Neutrophil (primary cell): Measurements from ENCODE around the gene LRFN2.

Source experiments
- H3K27ac ChIP-seq: fragments of 200-600 bp; sonication (generic); 2 replicates; pipeline ENCODE4 v1.5.1; 2016; ENCODE audit warnings: mild to moderate bottlenecking, moderate library complexity
- H3K27me3 ChIP-seq: fragments of 200-600 bp; sonication (generic); 2 replicates; pipeline ENCODE4 v1.6.0; 2016; ENCODE audit warnings: mild to moderate bottlenecking
- H3K36me3 ChIP-seq: fragments of 200-600 bp; sonication (generic); 2 replicates; pipeline ENCODE4 v1.5.1; 2017
- H3K4me1 ChIP-seq, 2 experiments: fragments of 200-600 bp in 1 of 2; sonication (generic) in 1 of 2; 1 replicate in 1 of 2; 2 replicates in 1 of 2; pipeline versions ENCODE4 v1.5.1 to v1.6.1; 2013 to 2016; ENCODE audit warnings: low read depth in 1 of 2, low read length in 1 of 2, mild to moderate bottlenecking in 1 of 2, moderate library complexity in 1 of 2; ENCODE audit not compliant: control insufficient read depth in 1 of 2, insufficient read depth in 1 of 2
- H3K4me3 ChIP-seq, 2 experiments: fragments of 200-600 bp in 1 of 2; sonication (generic) in 1 of 2; 1 replicate in 1 of 2; 2 replicates in 1 of 2; pipeline ENCODE4 v1.5.1; 2013 to 2016; ENCODE audit warnings: low read depth in 1 of 2, low read length in 1 of 2, mild to moderate bottlenecking in 1 of 2, moderate library complexity in 1 of 2
- H3K9me3 ChIP-seq: fragments of 200-600 bp; sonication (generic); 2 replicates; pipeline ENCODE4 v1.5.1; 2016
- CTCF ChIP-seq: fragments of 200-600 bp; sonication (generic); IDR thresholded peaks from 2 replicates; pipeline ENCODE4 v1.5.1; 2016; ENCODE audit warnings: antibody characterized with exemption

The LRFN2 gene

GRCh38 chr6:40520678-40521077, 66.5 kb downstream of the LRFN2 start:
- peaks cover 11% of the 10 kb centered on the region for H3K27me3 ChIP-seq
- H3K4me3 ChIP-seq = no peak overlapping the region
- H3K36me3 ChIP-seq = no peaks in the 10 kb centered on the region
- H3K9me3 ChIP-seq = no peaks in the 10 kb centered on the region
- no peak overlapping the region for H3K27ac ChIP-seq
- TF ChIP-seq CTCF = no peak
- no peaks in the 10 kb centered on the region for H3K4me1 ChIP-seq

GRCh38 chr6:40520084-40520483, 67.1 kb downstream of the LRFN2 start:
- no peak for TF ChIP-seq CTCF
- H3K4me3 ChIP-seq = no peak overlapping the region
- no peak overlapping the region for H3K27ac ChIP-seq
- H3K27me3 ChIP-seq = peaks cover 11% of the 10 kb centered on the region
- H3K36me3 ChIP-seq = no peaks in the 10 kb centered on the region
- H3K4me1 ChIP-seq = no peaks in the 10 kb centered on the region
- H3K9me3 ChIP-seq = no peaks in the 10 kb centered on the region

- H3K4me3 ChIP-seq = no peak overlapping the region
- H3K36me3 ChIP-seq = no peaks in the 10 kb centered on the region
- no peak for TF ChIP-seq CTCF
- H3K27ac ChIP-seq = no peak overlapping the region
- no peaks in the 10 kb centered on the region for H3K9me3 ChIP-seq
- H3K4me1 ChIP-seq = no peaks in the 10 kb centered on the region
- H3K27me3 ChIP-seq = peaks cover 11% of the 10 kb centered on the region
Observed at GRCh38 chr6:40517654-40518053, 69.5 kb downstream of the LRFN2 start.

GRCh38 chr6:40516429-40516828, 70.7 kb downstream of the LRFN2 start:
- no peak for TF ChIP-seq CTCF
- H3K9me3 ChIP-seq = no peaks in the 10 kb centered on the region
- no peaks in the 10 kb centered on the region for H3K4me1 ChIP-seq
- peaks cover 11% of the 10 kb centered on the region for H3K27me3 ChIP-seq
- H3K4me3 ChIP-seq = no peak overlapping the region
- H3K36me3 ChIP-seq = no peaks in the 10 kb centered on the region
- H3K27ac ChIP-seq = no peak overlapping the region

DNA sequence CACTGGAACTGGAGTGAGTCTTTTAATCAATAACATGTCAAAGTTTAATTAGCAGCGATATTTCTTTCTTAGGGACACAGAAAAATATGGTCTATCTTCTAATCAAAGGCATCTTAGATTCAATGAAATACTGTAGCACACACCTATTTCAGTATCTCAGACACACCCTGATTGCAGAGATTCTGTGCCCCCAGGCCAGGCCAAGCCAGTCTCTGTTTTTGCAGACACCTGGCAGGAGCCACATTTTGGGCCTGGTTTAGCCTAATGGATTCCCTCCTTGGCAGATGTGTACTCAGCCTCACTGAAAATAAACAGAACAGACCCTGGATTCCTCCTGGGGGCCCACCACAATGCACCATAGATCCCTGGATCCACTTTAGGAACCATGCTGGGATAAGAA, 74.8 kb downstream of the LRFN2 start:
- Histone ChIP-seq H3K27me3 (no peaks in the 10 kb centered on the region), H3K4me3 (no peak overlapping the region), H3K27ac (no peak overlapping the region), H3K36me3 (no peaks in the 10 kb centered on the region), H3K9me3 (no peaks in the 10 kb centered on the region), H3K4me1 (no peaks in the 10 kb centered on the region)
- TF ChIP-seq CTCF = no peak

GRCh38 chr6:40511884-40512283, 75.3 kb downstream of the LRFN2 start:
- Histone ChIP-seq H3K4me3 (no peak overlapping the region), H3K27me3 (no peaks in the 10 kb centered on the region), H3K27ac (no peak overlapping the region), H3K36me3 (no peaks in the 10 kb centered on the region), H3K9me3 (no peaks in the 10 kb centered on the region), H3K4me1 (no peaks in the 10 kb centered on the region)
- TF ChIP-seq CTCF = no peak
